Fibroblast of villous mesenchyme (primary cell): ENCODE data around the gene IRGC. TPM values are rescaled to one million over a fixed set of nuclear protein-coding genes. Genes with fewer than 3 reads are reported as not detected.
A peak's percentile ranks its signal among the peaks of the same experiment; 100 is the strongest.

Experiments used
- DNase-seq: peaks from one replicate; pipeline ENCODE4 v3.0.0-alpha.2; 2010; ENCODE audit warnings: low read depth
- H3K4me3 ChIP-seq: 2 replicates; pipeline ENCODE4 v1.5.1; 2011; ENCODE audit warnings: low read depth, mild to moderate bottlenecking, low read length
- CTCF ChIP-seq: IDR thresholded peaks from 2 replicates; pipeline ENCODE4 v1.5.1; 2012; ENCODE audit warnings: low read depth, mild to moderate bottlenecking, low read length; ENCODE audit not compliant: insufficient read depth
- total RNA-seq: library from RNA; depleted of rRNA; stranded (reverse); fragments of >200 nt; gene quantifications from 2 replicates; pipeline ENCODE4 v1.2.3, GENCODE V29; 2012

The IRGC gene
- total RNA-seq, 1 donor: not detected

GRCh38 chr19:43699506-43700394 lies 16.1 kb upstream of the IRGC start:
- TF ChIP-seq CTCF: no peak
- peak overlapping the region; percentile 27 for H3K4me3 ChIP-seq
- peak; percentile 22 for DNase-seq

GRCh38 chr19:43700395-43701000 lies 15.4 kb upstream of the IRGC start:
- TF ChIP-seq CTCF: no peak
- peak; percentile 76 for DNase-seq
- peak overlapping the region; percentile 35 for H3K4me3 ChIP-seq

- no peak overlapping the region for H3K4me3 ChIP-seq
- TF ChIP-seq CTCF: no peak
- no peak for DNase-seq
Measured at GRCh38 chr19:43704002-43704705, 11.7 kb upstream of the IRGC start.

GRCh38 chr19:43705729-43706128 lies 10.1 kb upstream of the IRGC start:
- DNase-seq: no peak
- TF ChIP-seq CTCF: no peak
- no peak overlapping the region for H3K4me3 ChIP-seq

- TF ChIP-seq CTCF: no peak
- no peak overlapping the region for H3K4me3 ChIP-seq
- DNase-seq: no peak
Measured at GRCh38 chr19:43707158-43707712, 8.6 kb upstream of the IRGC start.

GRCh38 chr19:43708716-43709115 lies 7.2 kb upstream of the IRGC start:
- no peak for DNase-seq
- H3K4me3 ChIP-seq: no peak overlapping the region
- no peak for TF ChIP-seq CTCF
